ENCODE results near the gene NVL.

NVL gene

DNA sequence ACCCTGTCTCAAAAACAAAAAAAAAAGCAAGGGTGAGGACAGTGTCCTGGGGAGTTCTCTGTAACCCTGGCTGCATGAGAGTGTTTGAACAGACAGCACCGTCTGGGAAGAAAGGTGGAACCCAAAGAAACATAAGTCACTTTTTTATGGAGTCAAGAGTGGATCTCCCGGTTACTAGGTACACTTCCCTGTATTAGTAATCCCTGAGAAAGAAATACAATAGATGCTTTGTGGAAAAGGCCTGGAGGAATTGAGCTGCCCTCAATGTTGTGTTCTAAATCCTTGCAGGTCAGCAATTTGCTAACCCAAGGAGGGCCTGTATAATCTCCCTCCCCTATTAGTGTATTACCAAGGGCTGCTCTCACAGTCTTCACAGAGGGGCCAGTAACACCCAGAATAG is 130.3 kb downstream of the NVL start:
- H2AFZ ChIP-seq (ENCODE audit: low read length), result no peak overlapping the region
- no peaks in the 10 kb centered on the region for H4K20me1 ChIP-seq (ENCODE audit: insufficient read depth, low read length)
- H3K4me1 ChIP-seq (ENCODE audit: insufficient read depth, low read length, severe bottlenecking), result peaks cover 3% of the 10 kb centered on the region
- H3K4me3 ChIP-seq (ENCODE audit: low read depth, low read length, poor library complexity, severe bottlenecking), result no peak overlapping the region
- TF ChIP-seq, protein P1, sequence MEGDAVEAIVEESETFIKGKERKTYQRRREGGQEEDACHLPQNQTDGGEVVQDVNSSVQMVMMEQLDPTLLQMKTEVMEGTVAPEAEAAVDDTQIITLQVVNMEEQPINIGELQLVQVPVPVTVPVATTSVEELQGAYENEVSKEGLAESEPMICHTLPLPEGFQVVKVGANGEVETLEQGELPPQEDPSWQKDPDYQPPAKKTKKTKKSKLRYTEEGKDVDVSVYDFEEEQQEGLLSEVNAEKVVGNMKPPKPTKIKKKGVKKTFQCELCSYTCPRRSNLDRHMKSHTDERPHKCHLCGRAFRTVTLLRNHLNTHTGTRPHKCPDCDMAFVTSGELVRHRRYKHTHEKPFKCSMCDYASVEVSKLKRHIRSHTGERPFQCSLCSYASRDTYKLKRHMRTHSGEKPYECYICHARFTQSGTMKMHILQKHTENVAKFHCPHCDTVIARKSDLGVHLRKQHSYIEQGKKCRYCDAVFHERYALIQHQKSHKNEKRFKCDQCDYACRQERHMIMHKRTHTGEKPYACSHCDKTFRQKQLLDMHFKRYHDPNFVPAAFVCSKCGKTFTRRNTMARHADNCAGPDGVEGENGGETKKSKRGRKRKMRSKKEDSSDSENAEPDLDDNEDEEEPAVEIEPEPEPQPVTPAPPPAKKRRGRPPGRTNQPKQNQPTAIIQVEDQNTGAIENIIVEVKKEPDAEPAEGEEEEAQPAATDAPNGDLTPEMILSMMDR (IDR thresholded peaks at IDR 0.05; ENCODE audit: low read length), result no peak
- TF ChIP-seq EZH2 (IDR thresholded peaks at IDR 0.05; ENCODE audit: borderline replicate concordance, low read length), result no peak
- no peaks in the 10 kb centered on the region for H3K9me3 ChIP-seq (ENCODE audit: low read length)
- H3K27me3 ChIP-seq (ENCODE audit: insufficient read depth, low read length), result no peaks in the 10 kb centered on the region
- H3K79me2 ChIP-seq (ENCODE audit: insufficient read depth, low read length), result no peaks in the 10 kb centered on the region
- H3F3A ChIP-seq (ENCODE audit: insufficient read depth, low read length), result no peaks in the 10 kb centered on the region
- no peaks in the 10 kb centered on the region for H3K36me3 ChIP-seq (ENCODE audit: insufficient read depth, low read length)
- no peaks in the 10 kb centered on the region for H3K9me2 ChIP-seq (ENCODE audit: low read depth, low read length)
- H3K4me2 ChIP-seq (ENCODE audit: low read length), result no peak overlapping the region
- no peak overlapping the region for H3K27ac ChIP-seq (ENCODE audit: low read depth, low read length, poor library complexity, severe bottlenecking)
- no peak overlapping the region for H3K9ac ChIP-seq (ENCODE audit: low read length)

DNA sequence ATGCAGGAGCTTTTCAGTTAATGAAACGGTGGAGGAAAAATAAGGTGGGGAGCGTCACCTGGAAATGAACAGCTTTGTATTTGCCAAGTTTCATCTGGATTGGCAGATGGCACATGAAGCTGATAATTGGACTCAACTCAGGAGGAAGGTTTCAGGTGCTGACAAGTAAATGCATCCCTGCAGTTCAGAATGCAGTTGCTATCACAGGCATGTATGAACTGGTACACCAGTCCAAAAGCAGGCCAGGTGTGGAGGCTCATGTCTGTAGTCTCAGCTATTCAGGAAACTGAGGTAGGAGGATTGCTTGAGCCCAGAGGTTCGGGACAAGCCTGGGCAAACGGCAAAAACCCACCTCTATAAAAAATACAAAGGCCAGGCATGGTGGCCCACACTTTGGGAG is 131.4 kb downstream of the NVL start:
- H3K4me3 ChIP-seq (ENCODE audit: low read depth, low read length, poor library complexity, severe bottlenecking), result no peak overlapping the region
- H3K36me3 ChIP-seq (ENCODE audit: insufficient read depth, low read length), result peaks cover 9% of the 10 kb centered on the region
- H3K4me1 ChIP-seq (ENCODE audit: insufficient read depth, low read length, severe bottlenecking), result no peaks in the 10 kb centered on the region
- H3K9ac ChIP-seq (ENCODE audit: low read length), result no peak overlapping the region
- no peak overlapping the region for H3K4me2 ChIP-seq (ENCODE audit: low read length)
- no peaks in the 10 kb centered on the region for H3K79me2 ChIP-seq (ENCODE audit: insufficient read depth, low read length)
- no peaks in the 10 kb centered on the region for H3K9me2 ChIP-seq (ENCODE audit: low read depth, low read length)
- no peak overlapping the region for H2AFZ ChIP-seq (ENCODE audit: low read length)
- no peaks in the 10 kb centered on the region for H4K20me1 ChIP-seq (ENCODE audit: insufficient read depth, low read length)
- TF ChIP-seq, protein P1 (IDR thresholded peaks at IDR 0.05; ENCODE audit: low read length), result no peak
- TF ChIP-seq EZH2 (IDR thresholded peaks at IDR 0.05; ENCODE audit: borderline replicate concordance, low read length), result no peak
- no peak overlapping the region for H3K27ac ChIP-seq (ENCODE audit: low read depth, low read length, poor library complexity, severe bottlenecking)
- H3K27me3 ChIP-seq (ENCODE audit: insufficient read depth, low read length), result no peaks in the 10 kb centered on the region
- H3K9me3 ChIP-seq (ENCODE audit: low read length), result no peaks in the 10 kb centered on the region
- no peaks in the 10 kb centered on the region for H3F3A ChIP-seq (ENCODE audit: insufficient read depth, low read length)

DNA sequence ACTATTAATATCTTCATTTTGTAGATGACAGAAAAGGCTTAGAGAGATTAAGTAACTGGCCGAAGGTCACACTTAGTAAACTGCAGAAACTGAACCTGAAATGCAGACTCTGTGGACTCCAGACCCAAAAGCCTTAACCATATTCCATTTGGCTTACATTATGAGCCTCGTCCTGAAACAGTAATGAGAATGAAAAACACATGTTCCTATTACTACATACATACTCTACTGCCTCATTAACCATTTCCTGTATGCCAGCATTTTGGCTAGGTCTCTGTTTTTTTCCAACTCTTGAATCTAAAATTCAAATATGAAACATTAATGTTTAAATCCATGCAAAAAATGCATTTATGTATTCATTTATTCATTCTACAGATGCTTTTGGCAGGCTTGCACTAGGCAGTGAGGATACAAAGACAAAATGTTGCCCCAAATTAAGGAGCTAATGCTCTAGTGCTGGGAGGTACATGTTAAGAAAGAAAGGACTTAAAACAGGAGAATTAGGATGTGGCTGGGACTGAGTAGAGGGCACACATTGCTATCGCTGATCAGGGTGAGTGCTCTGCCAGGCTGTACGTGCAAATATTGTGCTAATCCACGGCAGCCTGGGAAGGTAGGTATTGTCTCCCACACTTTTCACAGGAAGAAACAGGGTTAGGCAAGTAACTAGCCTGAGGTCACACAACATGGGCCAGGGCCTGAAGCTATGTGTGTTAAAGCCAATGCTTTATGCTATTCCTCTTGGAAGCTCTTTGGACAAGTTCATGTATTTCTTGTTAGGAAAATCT is 133.0 kb downstream of the NVL start:
- no peaks in the 10 kb centered on the region for H3K9me2 ChIP-seq (ENCODE audit: low read depth, low read length)
- no peaks in the 10 kb centered on the region for H3K79me2 ChIP-seq (ENCODE audit: insufficient read depth, low read length)
- no peaks in the 10 kb centered on the region for H3K9me3 ChIP-seq (ENCODE audit: low read length)
- no peak overlapping the region for H3K4me2 ChIP-seq (ENCODE audit: low read length)
- H3F3A ChIP-seq (ENCODE audit: insufficient read depth, low read length), result no peaks in the 10 kb centered on the region
- H4K20me1 ChIP-seq (ENCODE audit: insufficient read depth, low read length), result no peaks in the 10 kb centered on the region
- H3K27ac ChIP-seq (ENCODE audit: low read depth, low read length, poor library complexity, severe bottlenecking), result no peak overlapping the region
- no peak overlapping the region for H2AFZ ChIP-seq (ENCODE audit: low read length)
- no peaks in the 10 kb centered on the region for H3K27me3 ChIP-seq (ENCODE audit: insufficient read depth, low read length)
- H3K9ac ChIP-seq (ENCODE audit: low read length), result no peak overlapping the region
- peaks cover 24% of the 10 kb centered on the region for H3K36me3 ChIP-seq (ENCODE audit: insufficient read depth, low read length)
- TF ChIP-seq, protein P1 (IDR thresholded peaks at IDR 0.05; ENCODE audit: low read length), result no peak
- no peak for TF ChIP-seq EZH2 (IDR thresholded peaks at IDR 0.05; ENCODE audit: borderline replicate concordance, low read length)
- H3K4me1 ChIP-seq (ENCODE audit: insufficient read depth, low read length, severe bottlenecking), result no peaks in the 10 kb centered on the region
- no peak overlapping the region for H3K4me3 ChIP-seq (ENCODE audit: low read depth, low read length, poor library complexity, severe bottlenecking)

All from OCI-LY1 (cell line).